K562 (cell line): ENCODE results near the gene HSPH1. TPM values are rescaled to one million over a fixed set of nuclear protein-coding genes. Genes with fewer than 3 reads are reported as not detected.

ENCODE experiments used
- ATAC-seq: fragments of 200-7000 bp; cut with Tn5 transposase; 3 replicates; pipeline ENCODE4 v1.9.1; 2020; ENCODE audit warnings: moderate library complexity
- BruUV-seq: library from RNA; stranded (reverse); fragments of 400-500 nt; replicated peaks from 2 replicates; lab custom pipeline; 2021; lab: Mats Ljungman, UMichigan
- CTCF ChIA-PET: fragments of 300-600 bp; formaldehyde crosslinking; extraction: SDS; loops from one replicate; lab custom pipeline; 2021; ENCODE audit warnings: low intra/inter-chr PET ratio; lab: Yijun Ruan, JAX
- POLR2A ChIA-PET: fragments of 300-600, 350-650 bp; sonication (Branson Sonifier 250); formaldehyde crosslinking; extraction: SDS; loops from one replicate; lab custom pipeline; 2021; ENCODE audit warnings: antibody characterized with exemption, inconsistent platforms; lab: Yijun Ruan, JAX
- DNase-seq, 4 experiments: peaks; one replicate each; pipeline versions ENCODE4 v3.0.0 to v3.0.0-alpha.2; 2011 to 2018; ENCODE audit warnings: low spot score in 3 of 4, mixed read lengths in 3 of 4; ENCODE audit errors: extremely low read depth in 1 of 4
- FAIRE-seq: peaks from 2 replicates; lab custom pipeline; 2011; peaks lifted over from hg19 to GRCh38; lab: Jason Lieb, UNC
- H2AFZ ChIP-seq: 2 replicates; pipeline ENCODE4 v1.6.0; 2011; ENCODE audit warnings: low read depth, low read length, control low read depth, inconsistent platforms
- H3K27ac ChIP-seq: fragments of 200-600 bp; 3 replicates; pipeline ENCODE4 v1.8.0; 2011; ENCODE audit warnings: low read depth, mild to moderate bottlenecking, control low read depth, inconsistent platforms, low read length, moderate library complexity, mixed read lengths; ENCODE audit errors: extremely low read depth
- H3K27me3 ChIP-seq, 2 experiments: fragments of 300-600 bp in 1 of 2; 2 replicates in 1 of 2; 3 replicates in 1 of 2; pipeline versions ENCODE4 v1.6.0 to v1.8.0; 2011; ENCODE audit warnings: inconsistent platforms in 2 of 2, low read length in 2 of 2, mild to moderate bottlenecking in 1 of 2, mixed read lengths in 1 of 2, moderate library complexity in 1 of 2; ENCODE audit not compliant: control insufficient read depth in 2 of 2, insufficient read depth in 2 of 2
- H3K36me3 ChIP-seq: fragments of 300-600 bp; 3 replicates; pipeline ENCODE4 v1.8.0; 2011; ENCODE audit warnings: mild to moderate bottlenecking, low read length, inconsistent platforms; ENCODE audit not compliant: control insufficient read depth, insufficient read depth
- H3K4me1 ChIP-seq, 2 experiments: fragments of 200-600 bp in 1 of 2; replicated peaks in 1 of 2; 2 replicates in 1 of 2; 3 replicates in 1 of 2; pipeline versions ENCODE4 v1.5.1 to v1.8.0; 2011; ENCODE audit warnings: inconsistent platforms in 2 of 2, low read length in 2 of 2, mild to moderate bottlenecking in 1 of 2, mixed read lengths in 1 of 2, moderate library complexity in 1 of 2; ENCODE audit not compliant: control insufficient read depth in 2 of 2, insufficient read depth in 2 of 2
- H3K4me2 ChIP-seq: 2 replicates; pipeline ENCODE4 v1.6.1; 2011; ENCODE audit warnings: low read length, control low read depth, inconsistent platforms, mixed read lengths; ENCODE audit not compliant: insufficient read depth
- H3K4me3 ChIP-seq: fragments of 200-600 bp; sonication (generic), shearing (Covaris generic); 2 replicates; pipeline ENCODE4 v1.5.1; 2016; ENCODE audit warnings: control low read depth, inconsistent platforms
- H3K79me2 ChIP-seq: fragments of 200-600 bp; 3 replicates; pipeline ENCODE4 v1.8.0; 2011; ENCODE audit warnings: low read length, inconsistent platforms; ENCODE audit not compliant: control insufficient read depth, insufficient read depth
- H3K9ac ChIP-seq, 2 experiments: 2 replicates each; pipeline versions ENCODE4 v1.6.0 to v1.6.1; 2011; ENCODE audit warnings: low read depth in 2 of 2, low read length in 2 of 2, control low read depth in 1 of 2, inconsistent platforms in 1 of 2, mild to moderate bottlenecking in 1 of 2, mixed read lengths in 1 of 2; ENCODE audit not compliant: insufficient read depth in 1 of 2
- H3K9me1 ChIP-seq: one replicate; pipeline ENCODE4 v1.6.0; 2011; ENCODE audit warnings: inconsistent platforms, mild to moderate bottlenecking, low read length, moderate library complexity; ENCODE audit not compliant: control insufficient read depth, insufficient read depth
- H3K9me3 ChIP-seq: replicated peaks from 2 replicates; pipeline ENCODE4 v1.5.1; 2011; ENCODE audit warnings: low read depth, low read length, inconsistent platforms; ENCODE audit not compliant: control insufficient read depth, insufficient read depth
- H4K20me1 ChIP-seq: replicated peaks from 2 replicates; pipeline ENCODE4 v1.6.1; 2011; ENCODE audit warnings: low read length, inconsistent platforms, mixed read lengths; ENCODE audit not compliant: control insufficient read depth, insufficient read depth
- CBFA2T2 ChIP-seq: fragments of 450-650 bp; conservative IDR thresholded peaks from 2 replicates; pipeline ENCODE4 v1.6.1; 2017; ENCODE audit warnings: mild to moderate bottlenecking
- CREBBP ChIP-seq: IDR thresholded peaks from one replicate; pipeline ENCODE4 v1.6.1; 2012; ENCODE audit warnings: low read depth, mild to moderate bottlenecking, control low read depth, inconsistent platforms, low read length
- FOXK1 ChIP-seq: sonication (generic); formaldehyde crosslinking; IDR thresholded peaks from 2 replicates; pipeline ENCODE4 v1.8.0; 2022; ENCODE audit warnings: missing genetic modification reagents, mild to moderate bottlenecking, borderline replicate concordance
- GATAD2B ChIP-seq: fragments of 450-650 bp; IDR thresholded peaks from 2 replicates; pipeline ENCODE4 v1.6.1; 2017; ENCODE audit warnings: mild to moderate bottlenecking, borderline replicate concordance
- ILF3 ChIP-seq: fragments of 450-650 bp; IDR thresholded peaks from 2 replicates; pipeline ENCODE4 v1.6.1; 2018; ENCODE audit warnings: antibody characterized with exemption, mild to moderate bottlenecking, moderate library complexity, borderline replicate concordance
- NR3C1 ChIP-seq: sonication (generic); formaldehyde crosslinking; IDR thresholded peaks from 2 replicates; pipeline ENCODE4 v1.8.1; 2022; ENCODE audit warnings: missing genetic modification reagents
- PHF20 ChIP-seq: fragments of 450-650 bp; IDR thresholded peaks from 2 replicates; pipeline ENCODE4 v1.6.1; 2018; ENCODE audit not compliant: partially characterized antibody
- RBM15 ChIP-seq: fragments of 200-400 bp; formaldehyde crosslinking; IDR thresholded peaks from 2 replicates; pipeline ENCODE4 v1.6.1; 2018; ENCODE audit warnings: mild to moderate bottlenecking, low read length, moderate library complexity; ENCODE audit not compliant: insufficient read depth
- SMAD1 ChIP-seq: fragments of 150-350 bp; IDR thresholded peaks from 2 replicates; pipeline ENCODE4 v1.6.1; 2014; ENCODE audit warnings: low read length, low read depth; ENCODE audit not compliant: partially characterized antibody
- TEAD2 ChIP-seq: fragments of 450-650 bp; IDR thresholded peaks from 2 replicates; pipeline ENCODE4 v1.6.1; 2016; ENCODE audit warnings: missing genetic modification characterization, control low read depth, missing compliant biosample characterization
- YBX1 ChIP-seq: fragments of 450-650 bp; IDR thresholded peaks from 2 replicates; pipeline ENCODE4 v1.7.1; 2016; ENCODE audit warnings: mild to moderate bottlenecking
- ZNF124 ChIP-seq: sonication (generic); formaldehyde crosslinking; IDR thresholded peaks from 2 replicates; pipeline ENCODE4 v1.8.1; 2022; ENCODE audit warnings: missing genetic modification reagents
- ZNF282 ChIP-seq: sonication (generic); formaldehyde crosslinking; IDR thresholded peaks from 2 replicates; pipeline ENCODE4 v1.8.1; 2023; ENCODE audit warnings: missing genetic modification reagents
- ZNF431 ChIP-seq: sonication (generic); formaldehyde crosslinking; IDR thresholded peaks from 2 replicates; pipeline ENCODE4 v1.8.0; 2022; ENCODE audit warnings: mild to moderate bottlenecking, missing genetic modification reagents
- ZNF561 ChIP-seq: fragments of 450-650 bp; formaldehyde crosslinking; conservative IDR thresholded peaks from 2 replicates; pipeline ENCODE4 v1.4.0; 2020; ENCODE audit warnings: mild to moderate bottlenecking, moderate library complexity
- in situ Hi-C: fragments of 300-500 bp; cut with MboI; formaldehyde crosslinking; loops from 4 replicates; pipeline ENCODE4 v1.15.0; 2018; ENCODE audit warnings: inconsistent platforms, mixed read lengths
- intact Hi-C: fragments of 100-400 bp; cut with micrococcal nuclease; formaldehyde crosslinking; loops from 2 replicates; pipeline ENCODE4 v1.14.2; 2022
- polyA plus RNA-seq, 8 experiments: library from polyadenylated mRNA; depleted of rRNA in 4 of 8; stranded (reverse) in 5 of 8; unstranded in 3 of 8; fragments of >200 nt; fragmentation: Nextera tagmentation in 2 of 8; fragmentation: Illumina TruSeq in 1 of 8; extraction: Ambion mirVana in 2 of 8; extraction: Trizol in 1 of 8; gene quantifications; 2 replicates each; pipeline versions ENCODE4 v1.2.1 to v1.2.3, GENCODE V29; 2011 to 2014; ENCODE audit warnings: inconsistent platforms in 1 of 8, missing spikeins in 1 of 8
- total RNA-seq, 7 experiments: library from RNA; depleted of rRNA in 6 of 7; stranded (reverse); fragments of >200 nt in 6 of 7; fragmentation: Illumina TruSeq in 2 of 7; extraction: Trizol in 2 of 7; gene quantifications; 2 replicates each; pipeline versions ENCODE4 v1.2.1 to v1.2.3, GENCODE V29; 2011 to 2021; ENCODE audit warnings: low replicate concordance in 1 of 7
- TF ChIP-seq, protein P1 (sequence below): sonication (generic); formaldehyde crosslinking; IDR thresholded peaks from 2 replicates; pipeline ENCODE4 v1.8.0; 2022; ENCODE audit warnings: missing genetic modification reagents, mild to moderate bottlenecking, borderline replicate concordance
- TF ChIP-seq, protein P2 (sequence below): IDR thresholded peaks from 2 replicates; pipeline ENCODE4 v1.6.1; 2012; ENCODE audit warnings: low read depth, low read length, improper control_type of control experiment, borderline replicate concordance

HSPH1 gene
- total and polyA plus RNA-seq, 9 of the 15 experiments (the other 6 are each of a cell fraction or from before 2014, with no cell fraction given) = 34.6 to 104 (median 64.7) TPM

- intact Hi-C loops = no loop called here
Observed at GRCh38 chr13:31136724-31137123, 25.0 kb downstream of the HSPH1 start.

More at GRCh38 chr13:31136724-31137123, 25.0 kb downstream of the HSPH1 start:
- H3K36me3 ChIP-seq = peaks cover 63% of the 10 kb centered on the region
- in situ Hi-C loops = no loop called here
- ChIA-PET CTCF (no interaction called here), POLR2A (interaction anchor here (0.6 kb wide), 1 partner anchor 72 kb away, joined by 3 read pairs; no protein-coding TSS in a partner anchor)
- no peaks in the 10 kb centered on the region for H3K79me2 ChIP-seq
- H4K20me1 ChIP-seq = no peaks in the 10 kb centered on the region
- FAIRE-seq (no peak), ATAC-seq (no peak), DNase-seq (no peak)
- no peak overlapping the region for H3K4me3 ChIP-seq
- H3K9me3 ChIP-seq = no peaks in the 10 kb centered on the region
- no peaks in the 10 kb centered on the region for H3K4me1 ChIP-seq
- no peak overlapping the region for H3K9ac ChIP-seq
- no peak overlapping the region for H2AFZ ChIP-seq
- no peak overlapping the region for H3K4me2 ChIP-seq
- BruUV-seq = TSS peak; percentile 39
- H3K27me3 ChIP-seq = no peaks in the 10 kb centered on the region
- TF ChIP-seq SMAD1 (no peak), CREBBP (no peak), ZNF561 (no peak), ZNF124 (no peak), YBX1 (no peak), TEAD2 (tag) (no peak), CBFA2T2 (no peak), ZNF282 (CRISPR knock-in tag) (no peak), ZNF431 (CRISPR knock-in tag) (no peak), FOXK1 (CRISPR knock-in tag) (no peak), GATAD2B (no peak), NR3C1 (CRISPR knock-in tag) (no peak), PHF20 (no peak), ILF3 (no peak), RBM15 (no peak)
- TF ChIP-seq, protein P1, sequence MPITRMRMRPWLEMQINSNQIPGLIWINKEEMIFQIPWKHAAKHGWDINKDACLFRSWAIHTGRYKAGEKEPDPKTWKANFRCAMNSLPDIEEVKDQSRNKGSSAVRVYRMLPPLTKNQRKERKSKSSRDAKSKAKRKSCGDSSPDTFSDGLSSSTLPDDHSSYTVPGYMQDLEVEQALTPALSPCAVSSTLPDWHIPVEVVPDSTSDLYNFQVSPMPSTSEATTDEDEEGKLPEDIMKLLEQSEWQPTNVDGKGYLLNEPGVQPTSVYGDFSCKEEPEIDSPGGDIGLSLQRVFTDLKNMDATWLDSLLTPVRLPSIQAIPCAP (CRISPR knock-in tag) = no peak
- TF ChIP-seq, protein P2, sequence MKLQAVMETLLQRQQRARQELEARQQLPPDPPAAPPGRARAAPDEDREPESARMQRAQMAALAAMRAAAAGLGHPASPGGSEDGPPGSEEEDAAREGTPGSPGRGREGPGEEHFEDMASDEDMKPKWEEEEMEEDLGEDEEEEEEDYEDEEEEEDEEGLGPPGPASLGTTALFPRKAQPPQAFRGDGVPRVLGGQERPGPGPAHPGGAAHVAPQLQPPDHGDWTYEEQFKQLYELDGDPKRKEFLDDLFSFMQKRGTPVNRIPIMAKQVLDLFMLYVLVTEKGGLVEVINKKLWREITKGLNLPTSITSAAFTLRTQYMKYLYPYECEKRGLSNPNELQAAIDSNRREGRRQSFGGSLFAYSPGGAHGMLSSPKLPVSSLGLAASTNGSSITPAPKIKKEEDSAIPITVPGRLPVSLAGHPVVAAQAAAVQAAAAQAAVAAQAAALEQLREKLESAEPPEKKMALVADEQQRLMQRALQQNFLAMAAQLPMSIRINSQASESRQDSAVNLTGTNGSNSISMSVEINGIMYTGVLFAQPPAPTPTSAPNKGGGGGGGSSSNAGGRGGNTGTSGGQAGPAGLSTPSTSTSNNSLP = no peak
- TF ChIP-seq, all 486 proteins: peak for 0
- Histone ChIP-seq H3K27ac (no peak overlapping the region), H3K9me1 (no peaks in the 10 kb centered on the region)
